Measurements from ENCODE around the gene OXSM.

The OXSM gene

DNA sequence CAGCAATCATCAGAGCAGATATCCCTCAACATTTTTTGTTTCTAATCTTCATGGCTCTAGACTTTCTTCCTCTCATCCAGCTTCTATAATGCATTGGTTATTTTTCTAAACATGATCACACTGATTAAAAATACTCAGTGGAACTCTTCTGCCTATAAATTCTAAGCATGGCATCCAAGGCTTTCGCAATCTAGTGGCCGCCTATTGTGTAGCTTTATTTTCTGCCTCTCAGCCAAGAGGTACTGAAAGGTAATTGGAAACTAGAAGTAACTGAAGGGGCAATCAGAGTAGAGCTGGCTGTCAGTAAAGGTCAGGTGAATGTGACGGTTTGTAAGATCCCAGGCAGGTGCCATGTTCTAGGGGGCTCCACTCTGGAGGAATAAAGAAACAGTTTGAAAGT is 33.4 kb downstream of the OXSM start:
- Histone ChIP-seq H3K4me3 (ENCODE audit: low read depth in 1 of 5, low read length in 5 of 5) (no peak overlapping the region), H3K9ac (ENCODE audit: low read length in 5 of 5) (no peak overlapping the region), H3K27me3 (ENCODE audit: control insufficient read depth in 5 of 5, insufficient read depth in 4 of 5, low read length in 5 of 5) (no peaks in the 10 kb centered on the region), H3K27ac (ENCODE audit: low read depth, low read length) (no peak overlapping the region), H3K36me3 (ENCODE audit: control insufficient read depth in 5 of 5, insufficient read depth in 5 of 5, low read length in 5 of 5) (no peaks in the 10 kb centered on the region), H3K9me3 (ENCODE audit: control insufficient read depth in 5 of 5, low read length in 5 of 5) (no peaks in the 10 kb centered on the region), H3K4me1 (ENCODE audit: control insufficient read depth in 5 of 5, insufficient read depth in 5 of 5, low read length in 5 of 5) (peaks cover 0 to 5% (median 0%) of the 10 kb centered on the region in 5 donors)

- Histone ChIP-seq H3K4me3 (ENCODE audit: low read depth in 1 of 5, low read length in 5 of 5) (no peak overlapping the region), H3K27me3 (ENCODE audit: control insufficient read depth in 5 of 5, insufficient read depth in 4 of 5, low read length in 5 of 5) (no peaks in the 10 kb centered on the region), H3K9me3 (ENCODE audit: control insufficient read depth in 5 of 5, low read length in 5 of 5) (no peaks in the 10 kb centered on the region), H3K4me1 (ENCODE audit: control insufficient read depth in 5 of 5, insufficient read depth in 5 of 5, low read length in 5 of 5) (peaks cover 0 to 6% (median 0%) of the 10 kb centered on the region in 5 donors), H3K36me3 (ENCODE audit: control insufficient read depth in 5 of 5, insufficient read depth in 5 of 5, low read length in 5 of 5) (no peaks in the 10 kb centered on the region), H3K27ac (ENCODE audit: low read depth, low read length) (no peak overlapping the region), H3K9ac (ENCODE audit: low read length in 5 of 5) (no peak overlapping the region)
These were observed 36.6 kb downstream of the OXSM start for GRCh38 chr3:25826510-25826909.

- Histone ChIP-seq H3K4me3 (ENCODE audit: low read depth in 1 of 5, low read length in 5 of 5) (no peak overlapping the region), H3K27me3 (ENCODE audit: control insufficient read depth in 5 of 5, insufficient read depth in 4 of 5, low read length in 5 of 5) (no peaks in the 10 kb centered on the region), H3K36me3 (ENCODE audit: control insufficient read depth in 5 of 5, insufficient read depth in 5 of 5, low read length in 5 of 5) (no peaks in the 10 kb centered on the region), H3K27ac (ENCODE audit: low read depth, low read length) (no peak overlapping the region), H3K4me1 (ENCODE audit: control insufficient read depth in 5 of 5, insufficient read depth in 5 of 5, low read length in 5 of 5) (peaks cover 0 to 6% (median 0%) of the 10 kb centered on the region in 5 donors), H3K9me3 (ENCODE audit: control insufficient read depth in 5 of 5, low read length in 5 of 5) (no peaks in the 10 kb centered on the region), H3K9ac (ENCODE audit: low read length in 5 of 5) (no peak overlapping the region)
These were observed 40.7 kb downstream of the OXSM start for GRCh38 chr3:25830373-25831280.

DNA sequence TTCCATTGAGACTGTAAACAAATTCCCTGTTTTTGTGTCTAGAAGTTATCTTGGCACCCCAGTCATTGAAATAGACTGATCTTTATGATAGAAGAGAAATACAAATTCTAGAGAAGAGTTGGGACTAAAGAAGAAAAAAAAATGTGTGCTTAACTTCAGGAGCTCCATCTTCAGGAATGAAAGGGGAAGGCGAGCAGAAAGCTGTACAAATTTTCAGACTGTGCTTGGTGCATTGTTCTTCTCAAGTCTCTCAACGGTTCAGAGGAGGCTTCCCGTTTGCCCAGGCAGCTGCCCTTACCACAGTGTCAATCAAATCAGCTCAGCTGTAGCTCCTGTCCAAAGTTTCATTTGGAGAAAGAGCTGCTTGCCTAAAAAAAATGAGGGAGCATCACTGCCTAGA is 41.7 kb downstream of the OXSM start:
- Histone ChIP-seq H3K36me3 (ENCODE audit: control insufficient read depth in 5 of 5, insufficient read depth in 5 of 5, low read length in 5 of 5) (no peaks in the 10 kb centered on the region), H3K4me3 (ENCODE audit: low read depth in 1 of 5, low read length in 5 of 5) (no peak overlapping the region), H3K27me3 (ENCODE audit: control insufficient read depth in 5 of 5, insufficient read depth in 4 of 5, low read length in 5 of 5) (peaks cover 0 to 3% (median 0%) of the 10 kb centered on the region in 5 donors), H3K27ac (ENCODE audit: low read depth, low read length) (no peak overlapping the region), H3K4me1 (ENCODE audit: control insufficient read depth in 5 of 5, insufficient read depth in 5 of 5, low read length in 5 of 5) (peaks cover 0 to 6% (median 0%) of the 10 kb centered on the region in 5 donors), H3K9me3 (ENCODE audit: control insufficient read depth in 5 of 5, low read length in 5 of 5) (no peaks in the 10 kb centered on the region), H3K9ac (ENCODE audit: low read length in 5 of 5) (no peak overlapping the region)

DNA sequence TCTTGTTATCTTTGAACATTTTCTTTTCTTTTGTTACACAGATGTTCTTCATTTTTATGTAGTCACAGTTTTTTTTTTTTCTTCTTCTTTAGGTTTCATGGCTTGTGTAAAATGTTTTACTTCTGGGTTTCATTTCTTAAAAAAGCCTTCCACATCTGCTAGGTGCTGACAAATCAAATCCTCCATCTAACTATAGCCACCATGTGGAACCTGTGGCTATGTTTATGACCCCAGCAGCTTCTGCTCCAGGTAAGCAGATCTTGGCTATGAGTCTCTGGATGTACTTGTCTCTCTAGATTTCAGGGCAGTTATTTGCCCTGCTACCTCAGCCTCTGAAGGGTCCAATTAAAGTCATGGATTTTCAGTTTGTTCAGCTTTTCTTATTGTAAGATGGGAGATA is 44.5 kb downstream of the OXSM start:
- no peaks in the 10 kb centered on the region for H3K36me3 ChIP-seq (ENCODE audit: control insufficient read depth in 5 of 5, insufficient read depth in 5 of 5, low read length in 5 of 5)
- H3K9ac ChIP-seq (ENCODE audit: low read length in 5 of 5): no peak overlapping the region
- H3K4me1 ChIP-seq (ENCODE audit: control insufficient read depth in 5 of 5, insufficient read depth in 5 of 5, low read length in 5 of 5): peaks cover 0 to 6% (median 0%) of the 10 kb centered on the region in 5 donors
- H3K4me3 ChIP-seq (ENCODE audit: low read depth in 1 of 5, low read length in 5 of 5): no peak overlapping the region
- H3K9me3 ChIP-seq (ENCODE audit: control insufficient read depth in 5 of 5, low read length in 5 of 5): peaks cover 0 to 3% (median 0%) of the 10 kb centered on the region in 5 donors
- H3K27me3 ChIP-seq (ENCODE audit: control insufficient read depth in 5 of 5, insufficient read depth in 4 of 5, low read length in 5 of 5): peaks cover 0 to 8% (median 0%) of the 10 kb centered on the region in 5 donors
- no peak overlapping the region for H3K27ac ChIP-seq (ENCODE audit: low read depth, low read length)

DNA sequence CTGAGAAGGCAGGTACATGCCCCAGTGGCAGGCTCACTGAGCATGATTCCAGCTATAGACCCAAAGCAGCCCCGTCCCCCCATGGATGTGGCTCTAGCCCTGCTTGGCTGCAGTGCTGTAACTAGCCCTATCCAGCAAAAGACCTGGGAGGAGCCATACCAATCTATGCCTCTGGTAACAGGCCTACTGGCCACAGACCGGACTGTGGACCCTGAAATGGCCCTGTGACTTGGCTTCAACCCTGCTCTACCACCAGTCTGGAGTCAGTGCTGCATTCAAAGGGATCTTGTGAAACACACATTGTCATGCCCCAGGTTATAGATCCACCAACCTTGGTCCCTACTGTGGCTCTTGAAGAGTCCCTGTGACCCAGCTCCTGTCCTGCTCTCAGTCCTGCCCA is 46.7 kb downstream of the OXSM start:
- no peak overlapping the region for H3K27ac ChIP-seq (ENCODE audit: low read depth, low read length)
- no peak overlapping the region for H3K9ac ChIP-seq (ENCODE audit: low read length in 5 of 5)
- peaks cover 0 to 8% (median 0%) of the 10 kb centered on the region in 5 donors for H3K27me3 ChIP-seq (ENCODE audit: control insufficient read depth in 5 of 5, insufficient read depth in 4 of 5, low read length in 5 of 5)
- peaks cover 0 to 3% (median 0%) of the 10 kb centered on the region in 5 donors for H3K9me3 ChIP-seq (ENCODE audit: control insufficient read depth in 5 of 5, low read length in 5 of 5)
- no peaks in the 10 kb centered on the region for H3K36me3 ChIP-seq (ENCODE audit: control insufficient read depth in 5 of 5, insufficient read depth in 5 of 5, low read length in 5 of 5)
- H3K4me1 ChIP-seq (ENCODE audit: control insufficient read depth in 5 of 5, insufficient read depth in 5 of 5, low read length in 5 of 5): no peaks in the 10 kb centered on the region
- H3K4me3 ChIP-seq (ENCODE audit: low read depth in 1 of 5, low read length in 5 of 5): no peak overlapping the region

DNA sequence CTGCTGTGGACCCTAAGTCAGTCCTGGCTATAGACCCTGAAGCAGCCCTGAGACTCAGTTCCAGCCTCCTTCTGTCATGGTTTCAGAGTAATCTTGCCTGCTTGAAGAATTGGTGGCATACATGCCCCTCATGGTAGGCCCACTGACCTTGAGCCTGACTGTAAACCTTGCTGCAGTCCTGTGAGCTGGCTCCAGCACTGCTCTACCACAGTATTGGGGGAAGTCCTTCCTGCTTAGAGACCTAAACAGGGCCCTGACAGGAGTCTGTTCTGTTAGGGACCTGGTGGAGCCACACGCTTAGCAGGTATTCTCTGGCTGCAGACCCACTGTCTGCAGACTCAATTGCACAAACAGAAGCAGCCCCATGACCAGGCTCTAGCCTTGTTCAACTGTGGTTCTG is 47.1 kb downstream of the OXSM start:
- Histone ChIP-seq H3K27ac (ENCODE audit: low read depth, low read length) (no peak overlapping the region), H3K9me3 (ENCODE audit: control insufficient read depth in 5 of 5, low read length in 5 of 5) (peaks cover 0 to 3% (median 0%) of the 10 kb centered on the region in 5 donors), H3K9ac (ENCODE audit: low read length in 5 of 5) (no peak overlapping the region)

DNA sequence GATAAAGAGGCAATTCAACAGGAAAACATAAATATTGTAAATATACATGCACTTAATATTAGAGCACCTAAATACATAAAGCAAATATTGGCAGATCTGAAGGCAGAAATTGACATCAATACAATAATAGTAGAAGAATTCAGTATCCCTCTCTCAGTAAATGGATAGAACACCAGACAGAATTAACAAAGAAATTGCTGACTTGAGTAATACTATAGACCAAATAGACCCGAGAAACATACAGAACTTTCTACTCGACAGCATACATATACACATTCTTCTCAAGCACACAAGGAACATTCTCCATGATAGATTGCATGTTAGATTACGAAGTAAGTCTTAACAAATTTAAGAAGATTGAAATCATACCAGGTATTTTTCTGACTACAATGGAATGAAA is 50.2 kb downstream of the OXSM start:
- no peaks in the 10 kb centered on the region for H3K4me1 ChIP-seq (ENCODE audit: control insufficient read depth in 5 of 5, insufficient read depth in 5 of 5, low read length in 5 of 5)
- no peak overlapping the region for H3K4me3 ChIP-seq (ENCODE audit: low read depth in 1 of 5, low read length in 5 of 5)
- H3K9ac ChIP-seq (ENCODE audit: low read length in 5 of 5): no peak overlapping the region
- H3K36me3 ChIP-seq (ENCODE audit: control insufficient read depth in 5 of 5, insufficient read depth in 5 of 5, low read length in 5 of 5): no peaks in the 10 kb centered on the region
- peaks cover 0 to 8% (median 0%) of the 10 kb centered on the region in 5 donors for H3K27me3 ChIP-seq (ENCODE audit: control insufficient read depth in 5 of 5, insufficient read depth in 4 of 5, low read length in 5 of 5)
- H3K27ac ChIP-seq (ENCODE audit: low read depth, low read length): no peak overlapping the region
- H3K9me3 ChIP-seq (ENCODE audit: control insufficient read depth in 5 of 5, low read length in 5 of 5): peaks cover 0 to 3% (median 0%) of the 10 kb centered on the region in 5 donors

More for the DNA sequence above, 47.1 kb downstream of the OXSM start:
- H3K36me3 ChIP-seq (ENCODE audit: control insufficient read depth in 5 of 5, insufficient read depth in 5 of 5, low read length in 5 of 5): no peaks in the 10 kb centered on the region
- no peak overlapping the region for H3K4me3 ChIP-seq (ENCODE audit: low read depth in 1 of 5, low read length in 5 of 5)
- no peaks in the 10 kb centered on the region for H3K4me1 ChIP-seq (ENCODE audit: control insufficient read depth in 5 of 5, insufficient read depth in 5 of 5, low read length in 5 of 5)
- H3K27me3 ChIP-seq (ENCODE audit: control insufficient read depth in 5 of 5, insufficient read depth in 4 of 5, low read length in 5 of 5): peaks cover 0 to 8% (median 0%) of the 10 kb centered on the region in 5 donors

DNA sequence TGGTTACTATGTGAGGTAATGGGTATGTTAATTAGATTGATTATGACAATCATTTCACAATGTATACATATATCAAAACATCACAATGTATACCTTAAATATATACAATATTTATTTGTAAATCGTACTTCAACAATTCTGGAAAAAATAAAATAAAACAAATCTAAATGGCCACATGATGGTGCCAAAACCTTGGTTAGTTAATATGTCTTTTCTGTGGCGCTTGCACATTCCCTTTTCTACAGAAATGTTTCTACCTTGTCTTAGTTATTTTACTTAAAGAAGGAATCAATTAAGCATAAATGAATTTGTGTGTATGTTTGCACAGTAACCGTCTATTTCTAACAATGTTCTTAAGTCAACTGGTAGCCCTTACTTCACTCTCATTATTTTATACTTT is 53.4 kb downstream of the OXSM start:
- Histone ChIP-seq H3K27ac (ENCODE audit: low read depth, low read length) (no peak overlapping the region), H3K27me3 (ENCODE audit: control insufficient read depth in 5 of 5, insufficient read depth in 4 of 5, low read length in 5 of 5) (no peaks in the 10 kb centered on the region), H3K4me1 (ENCODE audit: control insufficient read depth in 5 of 5, insufficient read depth in 5 of 5, low read length in 5 of 5) (no peaks in the 10 kb centered on the region), H3K9me3 (ENCODE audit: control insufficient read depth in 5 of 5, low read length in 5 of 5) (peaks cover 0 to under 1% (median 0%) of the 10 kb centered on the region in 5 donors), H3K36me3 (ENCODE audit: control insufficient read depth in 5 of 5, insufficient read depth in 5 of 5, low read length in 5 of 5) (no peaks in the 10 kb centered on the region), H3K4me3 (ENCODE audit: low read depth in 1 of 5, low read length in 5 of 5) (no peak overlapping the region), H3K9ac (ENCODE audit: low read length in 5 of 5) (no peak overlapping the region)
